ENCODE data around the gene TRIP13. TPM values are rescaled to one million over a fixed set of nuclear protein-coding genes. Genes with fewer than 3 reads are reported as not detected.

TRIP13 gene
- total RNA-seq, 1 experiment from 2014 or later: 69.0 TPM

GRCh38 chr5:887947-888637, 4.6 kb upstream of the TRIP13 start:
- no peaks in the 10 kb centered on the region for H3K9me2 ChIP-seq (replicated peaks; ENCODE audit: low read length)
- no peaks in the 10 kb centered on the region for H3K27me3 ChIP-seq (ENCODE audit: low read length)
- no TSS peak for BruUV-seq (replicated peaks)
- DNase-seq: no peak
- H3F3A ChIP-seq (ENCODE audit: low read length, unreplicated experiment): no peaks in the 10 kb centered on the region
- H2AFZ ChIP-seq (ENCODE audit: low read length): no peak overlapping the region
- ChIA-PET CTCF (no interaction called here), POLR2A (ENCODE audit: unreplicated experiment) (no interaction called here)
- H3K9ac ChIP-seq (ENCODE audit: low read length): no peak overlapping the region
- no peak overlapping the region for H3K27ac ChIP-seq (ENCODE audit: low read length)
- intact Hi-C loops (cut with micrococcal nuclease): no loop called here
- H3K9me3 ChIP-seq (ENCODE audit: low read length): no peaks in the 10 kb centered on the region
- TF ChIP-seq EZH2phosphoT487 (IDR thresholded peaks at IDR 0.05; ENCODE audit: borderline replicate concordance, low read length) (no peak), EZH2 (IDR thresholded peaks at IDR 0.05; ENCODE audit: low read length, unreplicated experiment) (no peak)
- TF ChIP-seq, protein P1, sequence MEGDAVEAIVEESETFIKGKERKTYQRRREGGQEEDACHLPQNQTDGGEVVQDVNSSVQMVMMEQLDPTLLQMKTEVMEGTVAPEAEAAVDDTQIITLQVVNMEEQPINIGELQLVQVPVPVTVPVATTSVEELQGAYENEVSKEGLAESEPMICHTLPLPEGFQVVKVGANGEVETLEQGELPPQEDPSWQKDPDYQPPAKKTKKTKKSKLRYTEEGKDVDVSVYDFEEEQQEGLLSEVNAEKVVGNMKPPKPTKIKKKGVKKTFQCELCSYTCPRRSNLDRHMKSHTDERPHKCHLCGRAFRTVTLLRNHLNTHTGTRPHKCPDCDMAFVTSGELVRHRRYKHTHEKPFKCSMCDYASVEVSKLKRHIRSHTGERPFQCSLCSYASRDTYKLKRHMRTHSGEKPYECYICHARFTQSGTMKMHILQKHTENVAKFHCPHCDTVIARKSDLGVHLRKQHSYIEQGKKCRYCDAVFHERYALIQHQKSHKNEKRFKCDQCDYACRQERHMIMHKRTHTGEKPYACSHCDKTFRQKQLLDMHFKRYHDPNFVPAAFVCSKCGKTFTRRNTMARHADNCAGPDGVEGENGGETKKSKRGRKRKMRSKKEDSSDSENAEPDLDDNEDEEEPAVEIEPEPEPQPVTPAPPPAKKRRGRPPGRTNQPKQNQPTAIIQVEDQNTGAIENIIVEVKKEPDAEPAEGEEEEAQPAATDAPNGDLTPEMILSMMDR (conservative IDR thresholded peaks at IDR 0.05; ENCODE audit: low read depth, low read length): no peak
- H3K36me3 ChIP-seq (ENCODE audit: low read depth, low read length): peaks cover 79% of the 10 kb centered on the region
- peaks cover 10% of the 10 kb centered on the region for H3K4me1 ChIP-seq (ENCODE audit: insufficient read depth, low read length)
- no peak overlapping the region for H3K4me2 ChIP-seq (ENCODE audit: low read length)
- ATAC-seq: no peak
- H3K79me2 ChIP-seq (ENCODE audit: low read length): peaks cover 94% of the 10 kb centered on the region
- no peak overlapping the region for H3K4me3 ChIP-seq (ENCODE audit: low read length)
- H4K20me1 ChIP-seq (ENCODE audit: low read length): peaks cover 23% of the 10 kb centered on the region

GRCh38 chr5:888638-889035, 4.0 kb upstream of the TRIP13 start:
- H3K9me3 ChIP-seq (ENCODE audit: low read length): no peaks in the 10 kb centered on the region
- no peak overlapping the region for H2AFZ ChIP-seq (ENCODE audit: low read length)
- TF ChIP-seq EZH2 (IDR thresholded peaks at IDR 0.05; ENCODE audit: low read length, unreplicated experiment) (no peak), EZH2phosphoT487 (IDR thresholded peaks at IDR 0.05; ENCODE audit: borderline replicate concordance, low read length) (no peak)
- TF ChIP-seq, protein P1 (conservative IDR thresholded peaks at IDR 0.05; ENCODE audit: low read depth, low read length): no peak
- no peak overlapping the region for H3K4me2 ChIP-seq (ENCODE audit: low read length)
- no peaks in the 10 kb centered on the region for H3F3A ChIP-seq (ENCODE audit: low read length, unreplicated experiment)
- peaks cover 94% of the 10 kb centered on the region for H3K79me2 ChIP-seq (ENCODE audit: low read length)
- ChIA-PET CTCF (no interaction called here), POLR2A (ENCODE audit: unreplicated experiment) (no interaction called here)
- H3K9ac ChIP-seq (ENCODE audit: low read length): no peak overlapping the region
- intact Hi-C loops (cut with micrococcal nuclease): no loop called here
- H4K20me1 ChIP-seq (ENCODE audit: low read length): peaks cover 20% of the 10 kb centered on the region; the same call in 1 of the 2 replicates
- peaks cover 73% of the 10 kb centered on the region for H3K36me3 ChIP-seq (ENCODE audit: low read depth, low read length)
- ATAC-seq: no peak
- H3K27me3 ChIP-seq (ENCODE audit: low read length): no peaks in the 10 kb centered on the region
- H3K27ac ChIP-seq (ENCODE audit: low read length): no peak overlapping the region
- H3K9me2 ChIP-seq (replicated peaks; ENCODE audit: low read length): no peaks in the 10 kb centered on the region
- no TSS peak for BruUV-seq (replicated peaks)
- no peak overlapping the region for H3K4me3 ChIP-seq (ENCODE audit: low read length)
- DNase-seq: no peak
- H3K4me1 ChIP-seq (ENCODE audit: insufficient read depth, low read length): peaks cover 13% of the 10 kb centered on the region

- no peaks in the 10 kb centered on the region for H3F3A ChIP-seq (ENCODE audit: low read length, unreplicated experiment)
- H3K27ac ChIP-seq (ENCODE audit: low read length): no peak overlapping the region
- H3K9me3 ChIP-seq (ENCODE audit: low read length): no peaks in the 10 kb centered on the region
- no peak for ATAC-seq
- no peaks in the 10 kb centered on the region for H3K27me3 ChIP-seq (ENCODE audit: low read length)
- TF ChIP-seq EZH2phosphoT487 (IDR thresholded peaks at IDR 0.05; ENCODE audit: borderline replicate concordance, low read length) (no peak), EZH2 (IDR thresholded peaks at IDR 0.05; ENCODE audit: low read length, unreplicated experiment) (no peak)
- TF ChIP-seq, protein P1 (conservative IDR thresholded peaks at IDR 0.05; ENCODE audit: low read depth, low read length): no peak
- intact Hi-C loops (cut with micrococcal nuclease): no loop called here
- BruUV-seq (replicated peaks): no TSS peak
- no peaks in the 10 kb centered on the region for H3K9me2 ChIP-seq (replicated peaks; ENCODE audit: low read length)
- H3K4me3 ChIP-seq (ENCODE audit: low read length): no peak overlapping the region
- H4K20me1 ChIP-seq (ENCODE audit: low read length): peaks cover 20% of the 10 kb centered on the region; the same call in 1 of the 2 replicates
- H3K36me3 ChIP-seq (ENCODE audit: low read depth, low read length): peaks cover 68% of the 10 kb centered on the region
- no peak for DNase-seq
- POLR2A ChIA-PET (ENCODE audit: unreplicated experiment): no interaction called here
- CTCF ChIA-PET: no interaction called here
- H2AFZ ChIP-seq (ENCODE audit: low read length): no peak overlapping the region
- peaks cover 19% of the 10 kb centered on the region for H3K4me1 ChIP-seq (ENCODE audit: insufficient read depth, low read length)
- H3K9ac ChIP-seq (ENCODE audit: low read length): no peak overlapping the region
- H3K4me2 ChIP-seq (ENCODE audit: low read length): no peak overlapping the region
- peaks cover 94% of the 10 kb centered on the region for H3K79me2 ChIP-seq (ENCODE audit: low read length)
Measured at GRCh38 chr5:889075-889710, 3.5 kb upstream of the TRIP13 start.

Measured in PC-3 (cell line).